ENCODE results near the gene WIPF2.

DNA sequence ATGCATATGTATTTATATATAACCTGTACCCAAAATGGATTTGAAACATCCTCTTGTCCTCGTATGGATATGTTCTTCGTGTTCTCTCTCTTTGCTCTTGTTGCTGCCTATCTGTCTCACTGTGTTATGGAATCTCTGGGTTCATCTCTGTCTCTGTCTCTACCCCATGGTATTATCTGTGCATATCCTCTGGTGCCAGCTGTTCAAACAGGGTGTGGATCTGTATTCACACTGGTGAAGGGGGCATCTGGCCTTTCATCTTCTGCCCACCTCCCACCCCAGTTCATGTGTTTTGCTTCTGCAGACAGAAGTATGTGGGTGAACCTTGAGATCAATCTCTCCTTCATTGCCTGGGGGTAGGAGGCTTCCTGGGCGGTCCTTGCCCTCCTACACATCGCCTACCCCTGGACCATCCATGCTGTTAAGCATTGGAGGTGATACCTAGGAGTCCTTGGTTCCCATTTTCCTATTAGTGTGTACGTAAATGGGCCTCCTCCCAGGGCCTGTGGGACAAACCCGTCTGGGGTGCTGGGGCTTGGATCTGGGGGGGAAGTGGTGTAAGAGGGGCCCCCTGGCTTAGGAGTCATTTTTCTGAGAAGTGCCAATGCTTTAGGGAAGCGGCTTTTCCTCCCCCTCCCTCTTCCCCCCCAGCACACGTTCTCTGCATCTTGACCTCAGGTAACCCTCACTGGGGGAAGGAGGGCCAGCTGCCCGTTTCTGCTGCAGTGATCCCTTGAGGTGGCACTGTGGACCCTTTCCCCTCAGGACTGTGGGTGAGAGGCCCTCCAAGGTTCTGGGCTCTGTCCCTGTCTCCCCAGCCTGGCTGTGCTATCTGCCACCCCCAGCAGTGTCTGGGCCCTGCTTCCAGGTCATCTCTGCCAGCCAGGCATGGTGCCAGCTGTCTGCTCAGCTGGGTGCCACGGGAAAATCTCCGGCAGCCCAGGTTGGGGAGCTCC, 111.0 kb downstream of the WIPF2 start:
- TF ChIP-seq EZH2 (IDR thresholded peaks at IDR 0.05) (no peak), POLR2AphosphoS5 (IDR thresholded peaks at IDR 0.05; ENCODE audit: borderline replicate concordance, low read depth, low read length) (no peak)
